HFF-Myc (cell line): ENCODE results near the gene MSH3.
"Not testable (repeated sequence)": the region's sequence is repeated elsewhere in the genome, so short reads cannot be mapped to it uniquely, and the experiment has no call there.

Experiments
- DNase-seq: peaks from one replicate; pipeline ENCODE4 v3.0.0-alpha.2; 2011; ENCODE audit warnings: low read depth; ENCODE audit errors: extremely low read depth
- H3K4me3 ChIP-seq: replicated peaks from 2 replicates; pipeline ENCODE4 v1.5.1; 2011; ENCODE audit warnings: low read depth, mild to moderate bottlenecking, control low read depth, low read length
- CTCF ChIP-seq: IDR thresholded peaks from 2 replicates; pipeline ENCODE4 v1.5.1; 2012; ENCODE audit warnings: mild to moderate bottlenecking, low read depth, low read length, control low read depth; ENCODE audit errors: missing control alignments

MSH3 gene

GRCh38 chr5:80884086-80884813 lies 229.8 kb downstream of the MSH3 start:
- DNase-seq = no peak
- TF ChIP-seq CTCF = no peak
- H3K4me3 ChIP-seq = no peak overlapping the region

- no peak for TF ChIP-seq CTCF
- DNase-seq = no peak
These were observed 230.5 kb downstream of the MSH3 start for GRCh38 chr5:80884929-80885328.

GRCh38 chr5:80885396-80886000 lies 231.0 kb downstream of the MSH3 start:
- DNase-seq = no peak
- no peak overlapping the region for H3K4me3 ChIP-seq
- TF ChIP-seq CTCF = no peak

More at GRCh38 chr5:80884929-80885328, 230.5 kb downstream of the MSH3 start:
- no peak overlapping the region for H3K4me3 ChIP-seq

GRCh38 chr5:80894083-80894482 lies 239.6 kb downstream of the MSH3 start:
- no peak overlapping the region for H3K4me3 ChIP-seq
- no peak for DNase-seq
- TF ChIP-seq CTCF = no peak

- DNase-seq = no peak
- no peak for TF ChIP-seq CTCF
- no peak overlapping the region for H3K4me3 ChIP-seq
These were observed 241.1 kb downstream of the MSH3 start for GRCh38 chr5:80895523-80895922.

- not testable (repeated sequence) for DNase-seq
These were observed 248.2 kb downstream of the MSH3 start for GRCh38 chr5:80902624-80903023.

GRCh38 chr5:80904533-80905187 lies 250.2 kb downstream of the MSH3 start:
- no peak for DNase-seq
- TF ChIP-seq CTCF = no peak

More at GRCh38 chr5:80902624-80903023, 248.2 kb downstream of the MSH3 start:
- H3K4me3 ChIP-seq = not testable (repeated sequence)

More at GRCh38 chr5:80904533-80905187, 250.2 kb downstream of the MSH3 start:
- no peak overlapping the region for H3K4me3 ChIP-seq
